Glomerular visceral epithelial cell (primary cell): ENCODE data around the gene RAP1GAP2.

ENCODE experiments used
- DNase-seq: peaks from one replicate; pipeline ENCODE4 v3.0.0-alpha.2; 2016; ENCODE audit errors: extremely low spot score

Gene RAP1GAP2

DNA sequence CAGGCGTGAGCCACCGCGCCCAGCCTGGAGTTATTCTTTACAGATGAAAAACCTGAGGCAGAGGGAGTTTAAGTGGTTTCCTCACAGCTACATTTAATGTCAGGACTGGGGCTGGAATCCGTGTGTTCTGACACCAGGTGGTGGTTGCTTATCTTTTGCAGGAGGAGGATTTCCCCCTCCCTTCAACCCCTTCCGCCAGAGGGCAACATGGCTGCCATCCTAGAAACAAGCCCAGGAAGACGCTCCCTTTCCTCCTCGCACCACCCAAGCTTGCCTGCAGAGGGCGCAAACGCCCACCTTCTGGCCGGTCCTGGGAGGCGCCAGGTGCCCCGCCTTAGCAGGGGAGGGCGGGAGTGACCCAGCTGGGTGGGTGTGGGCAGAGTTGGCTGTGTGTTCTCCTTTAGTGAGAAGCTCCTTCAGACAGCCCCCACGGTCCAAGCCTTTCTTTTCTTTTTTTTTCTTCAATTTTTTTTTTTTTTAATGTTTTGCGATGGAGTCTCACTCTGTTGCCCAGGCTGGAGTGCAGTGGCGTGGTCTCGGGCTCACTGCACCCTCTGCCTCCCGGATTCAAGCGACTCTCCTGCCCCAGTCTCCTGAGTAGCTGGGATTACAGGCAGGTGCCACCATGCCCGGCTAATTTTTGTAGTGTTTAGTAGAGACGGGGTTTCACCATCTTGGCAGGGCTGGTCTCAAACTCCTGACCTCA lies 9.9 kb upstream of the RAP1GAP2 start:
- peak; percentile 84 for DNase-seq

DNA sequence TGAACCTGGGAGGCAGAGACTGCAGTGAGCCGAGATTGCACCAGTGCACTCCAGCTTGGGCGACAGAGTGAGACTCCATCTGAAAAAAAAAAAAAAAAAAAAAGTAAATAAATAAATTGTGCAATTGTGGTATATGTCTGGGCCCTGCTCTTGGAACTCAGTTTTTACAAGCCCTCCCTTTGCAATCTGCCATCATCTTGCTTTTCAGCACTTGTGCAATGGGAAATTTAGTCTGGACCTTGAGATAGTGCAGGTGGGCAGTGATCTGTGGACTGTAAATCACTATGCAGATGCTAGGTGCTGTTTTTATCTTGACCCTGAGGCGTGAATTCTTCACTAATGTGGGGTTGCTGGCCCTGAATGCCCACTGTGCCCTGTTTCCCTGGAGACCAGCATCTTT lies 6.5 kb upstream of the RAP1GAP2 start:
- no peak for DNase-seq

DNA sequence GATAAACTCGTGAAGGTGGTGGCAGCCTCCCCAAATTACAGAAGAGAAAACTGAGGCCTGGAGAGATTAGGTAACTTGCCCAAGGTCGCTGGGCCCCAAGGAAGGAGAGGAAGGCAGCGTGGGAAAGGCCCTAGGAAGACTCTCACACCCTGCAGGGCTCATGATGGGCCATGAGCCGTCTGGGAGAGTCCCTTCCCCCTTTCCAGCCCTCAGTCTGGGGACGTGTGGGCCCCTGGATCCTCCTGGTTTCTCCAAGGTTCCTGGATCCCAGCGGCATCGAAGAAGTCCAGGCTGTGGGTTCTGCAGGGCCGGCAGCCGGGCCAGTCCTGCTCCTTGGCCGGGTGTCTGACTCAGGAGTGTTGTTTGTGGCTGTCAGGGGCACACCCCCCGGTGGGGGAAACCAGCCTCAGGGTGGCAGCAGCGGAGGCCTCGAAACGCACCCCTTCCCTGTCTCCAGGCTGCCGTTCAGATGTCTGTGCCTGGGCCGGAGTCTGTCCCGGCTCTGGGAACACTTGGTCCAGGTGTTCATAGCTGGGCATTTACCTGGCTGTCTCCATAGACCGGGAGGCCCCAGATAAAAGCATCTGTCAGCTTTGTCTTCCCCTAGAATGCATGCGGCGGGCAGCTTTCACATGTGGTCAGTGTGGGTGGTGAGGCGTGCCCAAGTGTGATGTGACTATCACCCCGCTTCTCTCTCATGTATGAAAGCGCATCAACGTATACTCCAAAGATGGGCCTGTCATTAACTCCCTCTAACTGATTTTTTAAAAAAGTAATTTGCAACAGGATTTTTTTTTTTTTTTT lies 3.7 kb upstream of the RAP1GAP2 start:
- DNase-seq: no peak

DNA sequence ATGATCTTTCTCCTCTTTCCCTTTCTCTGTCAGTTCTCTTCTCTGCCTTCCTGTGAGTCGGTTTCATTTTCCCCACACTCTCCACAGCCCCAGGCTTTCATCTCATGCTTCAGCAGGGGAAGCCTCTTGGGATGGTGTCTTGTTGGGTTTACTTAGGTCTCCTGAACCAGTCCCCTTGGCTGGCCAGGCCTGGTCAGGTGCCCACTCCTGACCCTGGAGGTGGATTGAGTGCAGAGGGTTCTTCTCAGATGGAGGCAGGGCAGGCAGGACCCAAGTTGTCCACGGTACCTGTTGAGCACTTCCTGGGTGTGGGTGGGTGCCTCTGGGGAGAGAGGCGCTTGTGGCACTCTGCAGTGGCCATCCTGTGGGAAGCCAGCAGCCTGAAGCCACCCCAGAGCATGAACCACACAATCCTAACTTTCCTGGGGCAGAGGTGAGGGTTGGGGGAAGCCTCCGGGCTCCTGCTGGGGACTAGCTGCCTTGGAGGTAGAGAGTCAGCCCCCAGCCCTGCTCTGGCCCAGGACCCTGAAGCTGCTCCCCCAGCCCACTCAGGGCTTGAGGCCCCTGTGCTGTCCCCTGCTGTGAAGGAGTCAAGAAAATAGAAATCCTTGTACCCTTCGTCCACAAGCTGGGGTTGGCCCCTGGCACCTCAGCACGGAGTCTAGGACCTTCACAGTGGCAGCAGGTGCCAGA lies 2.0 kb upstream of the RAP1GAP2 start:
- no peak for DNase-seq

DNA sequence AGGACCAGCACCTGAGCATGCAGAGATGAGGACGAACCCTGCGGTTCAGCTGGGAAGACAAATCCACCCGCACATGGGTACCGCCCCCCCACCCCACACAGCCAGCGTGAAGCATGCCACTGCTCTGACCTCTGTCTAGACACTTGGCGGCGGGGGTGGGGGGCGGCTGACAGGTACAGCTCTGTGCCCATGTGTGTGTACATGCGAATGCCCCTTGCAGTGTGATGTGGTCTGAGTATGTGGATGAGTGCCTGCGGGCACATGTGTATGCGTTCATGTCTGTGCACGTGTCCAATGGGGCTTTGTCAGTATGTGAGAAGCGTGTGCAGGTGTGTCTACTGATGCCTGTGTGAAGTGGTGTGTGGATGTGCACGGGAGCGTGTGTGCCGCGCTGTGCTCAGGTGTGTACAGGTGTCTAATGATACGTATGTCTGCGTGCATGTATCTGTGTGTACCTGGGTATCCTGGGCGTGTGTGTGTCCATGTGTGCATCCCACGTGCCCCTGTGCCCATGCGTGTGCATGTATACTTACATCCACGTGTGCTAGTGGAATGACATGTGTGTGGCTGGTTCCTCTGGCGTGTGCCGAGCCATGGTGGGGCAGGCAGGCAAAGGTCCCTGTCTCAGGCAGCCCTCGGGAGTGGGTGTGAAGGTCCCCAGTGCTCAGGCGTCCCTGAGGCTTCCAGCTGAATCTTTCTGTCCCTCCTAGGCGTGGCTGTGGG lies 636 bp upstream of the RAP1GAP2 start:
- no peak for DNase-seq

DNA sequence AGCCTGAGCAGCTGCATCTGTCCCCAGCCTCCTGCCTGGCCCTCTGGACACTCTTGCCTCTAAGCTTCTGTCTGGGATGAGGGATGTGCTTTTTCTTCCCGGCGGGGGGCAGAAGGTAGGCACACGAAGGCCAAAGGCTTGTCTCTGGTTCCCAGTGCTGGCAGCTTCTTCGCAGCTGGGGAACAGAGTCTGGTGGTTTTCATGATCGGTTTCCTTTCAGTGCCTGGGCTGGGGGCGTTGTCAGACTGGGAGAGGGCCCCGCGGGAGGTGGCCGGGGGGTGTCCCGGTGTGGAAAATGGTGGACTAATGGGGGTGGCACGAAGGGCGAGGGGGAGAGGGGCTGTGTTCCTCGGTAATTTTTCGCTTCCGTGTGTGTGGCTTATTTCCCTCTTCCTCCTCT lies 988 bp downstream of the RAP1GAP2 start:
- DNase-seq: no peak

DNA sequence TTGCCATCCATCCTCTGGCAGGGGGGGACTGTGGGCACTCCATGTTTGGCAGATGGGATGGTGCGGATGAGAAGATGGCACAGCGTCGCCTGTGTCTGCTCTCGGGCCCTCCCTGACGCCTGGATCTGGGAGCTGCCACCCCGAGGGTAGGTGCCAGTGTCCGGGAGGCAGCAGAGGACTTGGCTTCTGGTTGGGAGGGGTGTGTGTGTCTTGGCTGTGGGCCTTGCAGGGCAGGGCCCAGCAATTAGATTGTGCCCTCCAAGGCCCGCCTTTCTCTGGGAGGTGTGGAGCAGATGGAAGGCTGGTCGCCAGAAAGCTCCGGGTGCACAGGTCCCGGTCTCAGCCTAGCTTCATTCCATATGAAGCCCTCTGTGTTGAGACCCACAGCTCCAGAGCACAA lies 1.4 kb downstream of the RAP1GAP2 start:
- DNase-seq: no peak

DNA sequence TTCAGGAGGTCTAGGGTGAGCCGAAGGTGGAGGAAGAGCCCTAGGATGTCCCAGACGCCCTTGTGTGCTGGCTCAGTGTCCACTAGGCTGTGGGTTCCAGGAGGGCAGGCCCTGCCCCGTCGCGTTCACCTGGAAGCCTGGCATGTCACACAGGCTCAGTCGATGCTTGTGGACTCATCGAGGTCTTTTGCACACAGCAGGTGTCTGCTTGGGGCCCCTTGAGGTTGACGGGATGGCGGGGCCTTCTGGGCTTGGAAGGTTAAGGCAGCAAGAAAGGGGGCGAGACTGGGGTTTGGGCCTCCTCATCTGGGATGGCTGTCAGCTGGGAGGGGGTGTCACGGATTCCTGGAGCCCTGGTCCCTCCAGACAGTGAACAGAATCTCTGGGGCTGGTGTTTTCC lies 1.9 kb downstream of the RAP1GAP2 start:
- no peak for DNase-seq

DNA sequence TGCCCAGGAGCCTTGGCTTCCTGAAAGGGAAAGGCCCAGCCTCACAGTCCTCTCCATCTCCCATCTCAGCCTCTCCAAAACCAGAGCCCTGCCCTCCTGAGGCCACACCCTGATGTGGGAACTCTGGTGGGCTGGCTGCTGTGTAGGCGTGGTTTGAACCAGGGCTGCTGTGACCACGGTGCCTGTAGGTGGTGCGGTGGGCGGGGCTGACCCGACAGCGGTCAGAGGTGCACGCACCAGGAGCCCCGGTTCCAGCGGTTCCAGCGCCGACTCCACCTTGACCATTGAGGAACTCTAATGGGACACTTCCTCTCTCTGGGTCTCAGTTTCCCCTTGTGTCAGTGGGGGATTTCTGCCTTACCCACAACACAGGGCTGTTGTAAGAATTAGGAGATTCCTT lies 2.4 kb downstream of the RAP1GAP2 start:
- no peak for DNase-seq

DNA sequence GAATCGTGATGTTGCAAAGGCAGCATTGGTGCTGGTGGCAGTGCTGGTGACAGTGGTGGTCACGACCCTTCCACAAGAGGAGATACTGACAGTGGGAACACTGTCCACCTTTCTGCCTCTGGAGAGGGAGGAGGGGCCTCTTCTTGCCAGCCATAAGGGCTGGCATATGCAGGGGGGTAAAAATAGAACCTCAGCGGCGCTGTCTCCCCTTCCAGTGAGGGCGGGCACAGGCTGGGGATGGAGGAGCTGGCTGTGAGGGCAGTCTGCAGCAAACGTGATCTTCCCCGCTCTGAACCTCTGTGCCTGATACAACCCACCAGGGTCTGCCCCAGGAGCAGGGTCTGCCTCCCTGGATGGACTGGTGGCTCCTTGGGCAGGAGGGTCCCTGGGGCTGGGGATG lies 3.4 kb downstream of the RAP1GAP2 start:
- no peak for DNase-seq

DNA sequence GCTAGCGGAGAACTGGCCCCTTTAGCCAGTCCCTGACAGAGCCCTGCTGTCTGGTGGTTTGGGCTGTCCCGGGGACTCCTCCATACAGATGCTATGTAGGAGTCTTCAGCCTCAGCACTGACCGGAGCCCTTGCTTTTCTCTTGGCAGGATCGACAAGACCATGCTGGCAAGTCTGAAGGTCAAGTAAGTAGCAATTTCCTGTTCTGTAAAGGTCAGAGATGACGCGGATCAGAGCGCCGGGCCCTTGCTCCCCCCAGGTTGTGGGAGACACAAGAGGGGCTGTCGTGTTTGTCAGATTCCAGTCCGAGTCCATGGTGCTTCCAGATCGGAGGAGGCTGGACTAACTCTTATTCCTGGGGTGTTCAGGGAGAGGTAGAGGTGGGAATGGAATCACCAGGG lies 4.1 kb downstream of the RAP1GAP2 start:
- no peak for DNase-seq

DNA sequence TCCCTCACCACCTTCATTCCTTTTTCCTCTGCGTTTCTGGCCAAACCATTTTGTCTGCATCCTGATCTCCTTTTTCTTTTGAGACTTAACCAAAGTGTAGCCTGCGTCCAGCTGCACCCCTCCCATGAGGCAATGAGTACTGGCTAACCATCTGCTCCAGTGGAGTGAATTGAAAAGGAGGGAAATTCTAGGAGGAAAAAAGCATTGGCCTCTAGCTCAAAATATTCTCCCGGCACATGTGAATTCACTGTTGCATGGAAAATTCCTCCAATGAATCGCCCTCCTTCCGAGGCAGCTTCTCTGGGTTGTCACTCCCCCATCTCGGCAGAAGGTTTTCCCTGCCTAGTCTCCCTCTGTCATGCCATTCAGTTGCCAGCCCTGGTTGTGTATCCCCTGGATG lies 5.6 kb downstream of the RAP1GAP2 start:
- DNase-seq: no peak

DNA sequence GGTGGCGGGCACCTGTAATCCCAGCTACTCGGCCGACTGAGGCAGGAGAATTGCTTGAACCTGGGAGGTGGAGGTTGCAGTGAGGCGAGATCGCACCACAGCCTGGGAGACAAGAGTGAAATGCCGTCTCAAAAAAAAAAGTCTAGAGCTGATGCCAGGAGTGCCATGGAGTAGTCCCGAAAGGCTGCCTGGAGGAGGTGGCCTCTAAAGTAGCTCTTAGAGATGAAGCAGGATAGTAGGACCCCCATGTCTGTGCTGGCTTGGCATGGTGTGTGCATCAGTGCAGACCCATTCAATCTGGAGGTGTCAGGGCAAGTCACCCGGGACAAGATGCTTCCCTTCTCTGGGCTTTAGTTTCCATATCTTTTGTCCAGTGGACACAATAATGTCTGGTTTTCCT lies 6.3 kb downstream of the RAP1GAP2 start:
- no peak for DNase-seq

DNA sequence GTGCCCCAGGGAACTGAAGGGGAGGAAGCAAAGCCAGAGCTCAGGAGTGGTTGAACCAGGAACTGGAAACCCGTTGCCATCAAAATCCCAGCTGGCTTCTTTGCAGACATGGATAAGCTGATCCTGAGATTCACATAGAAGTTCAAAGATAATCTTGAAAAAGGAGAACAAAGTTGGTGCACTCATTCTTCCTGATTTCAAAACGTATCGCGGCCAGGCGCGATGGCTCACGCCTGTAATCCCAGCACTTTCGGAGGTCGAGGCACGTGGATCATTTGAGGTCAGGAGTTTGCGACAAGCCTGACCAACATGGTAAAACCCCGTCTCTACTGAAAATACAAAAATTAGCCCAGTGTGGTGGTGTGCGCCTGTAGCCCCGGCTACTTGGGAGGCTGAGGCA lies 7.1 kb downstream of the RAP1GAP2 start:
- DNase-seq: no peak

DNA sequence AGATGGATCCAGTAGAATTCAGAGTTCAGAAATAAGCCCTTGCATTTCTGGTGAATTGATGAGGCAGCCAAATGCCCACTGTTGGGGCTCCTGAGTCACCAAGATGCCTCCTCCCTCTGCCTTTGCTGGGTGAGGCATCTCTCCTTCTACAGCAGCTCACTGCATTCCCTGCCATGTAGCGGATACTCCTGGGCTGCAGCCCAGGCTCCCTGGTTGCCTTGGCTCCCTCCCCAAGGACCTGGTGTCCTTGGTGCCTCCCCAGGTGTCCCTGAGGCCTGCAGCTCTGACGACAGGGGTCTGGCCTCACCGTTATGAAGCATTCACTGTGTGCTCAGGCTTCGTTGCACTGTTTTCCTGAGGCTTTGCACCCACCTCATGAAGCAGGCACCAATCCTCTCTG lies 7.7 kb downstream of the RAP1GAP2 start:
- no peak for DNase-seq

DNA sequence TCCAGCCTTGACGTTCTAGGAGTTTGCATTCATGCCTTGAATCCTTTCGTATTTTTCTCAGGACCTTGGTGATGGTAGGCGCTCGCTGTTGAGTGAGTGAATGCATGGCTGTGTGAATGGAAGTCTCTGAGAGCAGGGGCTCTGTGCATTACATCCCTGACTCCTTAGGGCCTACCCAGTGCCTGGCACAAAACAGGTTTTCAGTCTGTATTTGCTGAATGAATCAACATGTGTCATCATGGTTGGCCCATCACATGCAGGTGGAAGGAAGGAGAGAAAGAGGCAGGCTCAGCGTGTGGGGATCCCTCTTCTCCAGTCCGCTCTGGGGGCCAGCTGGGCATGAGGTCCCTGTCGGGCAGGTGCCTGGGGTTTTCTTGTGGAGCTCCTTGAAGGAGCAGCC lies 8.7 kb downstream of the RAP1GAP2 start:
- no peak for DNase-seq

DNA sequence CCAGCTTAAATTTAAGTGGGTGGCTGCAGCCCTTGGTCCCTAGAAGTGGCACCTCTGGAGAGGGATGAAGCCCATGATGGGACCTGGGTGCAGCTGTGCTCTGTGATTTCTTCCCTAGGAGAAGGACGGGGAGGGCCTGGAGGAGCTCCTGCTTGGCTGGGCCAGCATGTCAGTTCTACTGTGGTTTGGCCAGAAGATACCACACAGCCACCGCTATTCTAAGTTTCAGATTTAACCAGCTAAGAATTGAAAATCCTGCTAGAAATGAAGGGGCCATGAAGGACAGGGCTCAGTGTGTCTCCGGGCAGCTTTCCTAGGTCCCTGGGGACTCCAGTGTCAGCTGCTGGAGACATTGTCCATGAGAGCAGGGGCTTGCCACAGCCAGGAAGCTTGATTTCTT lies 9.7 kb downstream of the RAP1GAP2 start:
- DNase-seq: no peak

DNA sequence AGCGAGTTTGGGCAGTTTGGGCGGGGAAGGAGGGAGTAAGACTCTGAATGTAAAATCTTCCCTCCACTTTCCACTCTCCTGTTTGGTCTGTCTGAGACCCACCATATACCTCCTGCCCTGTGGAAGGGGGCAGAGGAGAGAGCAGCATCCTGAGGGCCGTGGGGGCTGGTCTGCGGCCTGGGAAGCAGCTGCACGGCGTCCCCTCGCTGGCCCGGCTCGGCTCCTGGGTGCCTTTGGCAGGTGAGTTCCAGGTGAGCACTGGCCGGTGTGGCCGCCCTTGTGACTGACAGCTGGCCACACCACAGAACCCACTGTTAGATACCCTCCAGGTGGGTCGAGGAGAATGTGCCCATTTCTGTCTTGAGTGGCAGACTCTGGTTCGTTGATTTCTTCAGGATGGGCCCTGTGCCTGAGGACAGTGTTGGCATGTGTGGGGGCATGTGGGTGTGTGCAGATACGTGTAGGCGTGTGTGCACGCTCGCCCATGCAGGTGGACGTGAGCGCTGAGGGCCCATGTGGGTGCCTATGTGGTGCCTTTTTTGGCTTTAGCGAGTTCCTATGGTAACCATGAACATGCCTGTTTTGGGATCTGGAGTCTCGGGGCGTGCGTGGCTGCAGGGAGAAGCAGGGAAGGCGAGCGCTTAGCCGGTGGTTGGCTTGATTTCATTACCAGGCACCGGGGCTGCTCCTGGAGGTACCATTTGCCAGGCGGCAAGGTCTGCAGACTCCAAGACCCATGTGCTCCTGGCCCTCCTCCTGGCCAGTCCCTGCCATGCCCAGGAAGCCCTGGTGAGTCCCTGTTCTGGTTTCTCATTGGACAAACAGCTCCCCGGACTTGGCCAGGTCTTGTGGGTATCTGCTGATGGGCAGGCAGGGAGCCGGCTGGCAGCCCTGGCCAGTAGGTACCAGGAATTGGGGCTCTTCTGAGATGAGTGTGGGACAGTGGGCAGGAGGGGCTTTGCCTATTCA lies 12.4 kb downstream of the RAP1GAP2 start:
- no peak for DNase-seq

DNA sequence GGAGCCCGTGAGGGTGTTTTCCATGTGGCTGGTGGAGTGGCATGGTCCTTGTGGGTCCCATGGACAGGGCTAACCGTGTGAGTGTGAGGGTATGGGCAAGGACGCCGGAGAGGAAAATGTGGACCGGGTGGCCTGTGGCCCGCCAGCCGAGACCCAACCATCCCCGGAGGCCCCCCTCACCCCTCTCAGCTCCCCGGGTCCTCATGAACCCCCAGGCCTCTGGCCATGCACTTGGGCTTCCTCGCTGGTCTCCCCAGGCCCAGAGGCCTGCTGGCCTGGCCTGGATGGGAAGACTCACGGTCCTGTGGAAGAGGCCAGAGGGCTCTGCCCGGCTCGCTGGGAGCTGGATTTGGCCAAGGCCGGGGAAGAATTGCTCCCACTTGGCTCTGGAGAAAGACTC lies 13.1 kb downstream of the RAP1GAP2 start:
- DNase-seq: no peak

DNA sequence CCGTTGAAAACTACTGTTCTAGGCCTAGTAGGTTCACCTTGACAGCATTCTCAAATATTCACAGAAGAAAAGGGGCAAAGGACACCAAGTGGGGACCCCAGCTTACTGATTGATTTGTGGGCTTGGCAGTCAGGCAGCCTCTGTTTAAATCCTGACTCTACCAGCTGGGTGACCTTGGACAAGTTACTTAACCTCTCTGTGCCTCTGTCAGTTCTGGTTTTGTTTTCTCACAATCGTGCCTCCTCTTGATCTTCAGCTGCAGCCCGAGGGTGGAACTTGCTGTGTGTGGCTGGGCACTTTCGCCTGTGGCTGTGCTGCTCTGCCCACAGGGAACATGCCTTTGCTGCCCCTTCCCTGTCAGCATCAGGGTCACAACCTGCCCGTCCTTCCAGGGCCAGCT lies 17.8 kb downstream of the RAP1GAP2 start:
- no peak for DNase-seq
